Fibroblast of peridontal ligament (primary cell): Measurements from ENCODE around the gene COMMD9.

Experiments used
- DNase-seq: peaks from one replicate; pipeline ENCODE4 v3.0.0-alpha.2; 2010; ENCODE audit errors: extremely low read depth

COMMD9 gene

GRCh38 chr11:36222831-36223635 lies 66.2 kb downstream of the COMMD9 start:
- peak; percentile 18 for DNase-seq
